Heart left ventricle (tissue), 16 donors: ENCODE data around the gene MBP. TPM values are rescaled to one million over a fixed set of nuclear protein-coding genes. Genes with fewer than 3 reads are reported as not detected.

Experiments
- ATAC-seq, 4 donors: fragments of 200-7000 bp; cut with Tn5 transposase; one replicate each; pipeline ENCODE4 v1.9.1; 2020 to 2022; ENCODE audit warnings: moderate library complexity in 4 of 4, mild to moderate bottlenecking in 3 of 4, moderate number of reproducible peaks in 1 of 4
- DNase-seq, 5 donors: peaks; one replicate each; pipeline ENCODE4 v3.0.0-alpha.2; 2020
- H3K27ac ChIP-seq, 12 donors: fragments of 200-600 bp; sonication (generic) in 4 of 12; one replicate each; pipeline versions ENCODE4 v1.5.0 to v1.8.0; 2016 to 2022; ENCODE audit warnings: mild to moderate bottlenecking in 2 of 12
- H3K27me3 ChIP-seq, 9 donors: fragments of 200-600 bp; sonication (generic) in 2 of 9; one replicate each; pipeline versions ENCODE4 v1.5.1 to v1.8.0; 2016 to 2022; ENCODE audit warnings: mild to moderate bottlenecking in 3 of 9
- H3K36me3 ChIP-seq, 9 donors: fragments of 200-600 bp; sonication (generic) in 2 of 9; one replicate each; pipeline versions ENCODE4 v1.5.0 to v1.8.0; 2018 to 2022; ENCODE audit warnings: mild to moderate bottlenecking in 2 of 9
- H3K4me1 ChIP-seq, 12 donors: fragments of 200-600 bp; sonication (generic) in 4 of 12; one replicate each; pipeline versions ENCODE4 v1.5.0 to v1.8.0; 2016 to 2022; ENCODE audit warnings: mild to moderate bottlenecking in 3 of 12
- H3K4me3 ChIP-seq, 12 donors: fragments of 200-600 bp; sonication (generic) in 4 of 12; one replicate each; pipeline versions ENCODE4 v1.5.0 to v1.8.0; 2017 to 2022; ENCODE audit warnings: mild to moderate bottlenecking in 9 of 12, moderate library complexity in 4 of 12
- H3K9me3 ChIP-seq, 12 donors: fragments of 200-600 bp; sonication (generic) in 4 of 12; one replicate each; pipeline versions ENCODE4 v1.5.0 to v1.8.0; 2016 to 2022; ENCODE audit warnings: mild to moderate bottlenecking in 1 of 12
- CTCF ChIP-seq, 12 donors: fragments of 200-600 bp; sonication (generic) in 4 of 12; IDR thresholded peaks; one replicate each; pipeline versions ENCODE4 v1.5.0 to v1.8.0; 2018 to 2022; ENCODE audit warnings: antibody characterized with exemption in 12 of 12, mild to moderate bottlenecking in 5 of 12
- POLR2A ChIP-seq, 2 donors: fragments of 450-650 bp; IDR thresholded peaks; one replicate each; pipeline ENCODE4 v1.6.1; 2017; ENCODE audit warnings: antibody characterized with exemption in 2 of 2, mild to moderate bottlenecking in 2 of 2, moderate library complexity in 2 of 2
- WGBS, 4 donors: extraction: QIAGEN DNeasy Blood & Tissue Kit in 2 of 4; methylation state at CpG; one replicate each; pipeline versions ENCODE4 v1.1.5 to v1.1.7; 2013 to 2018; 5-methylcytosine and 5-hydroxymethylcytosine counted together
- intact Hi-C, 10 donors: fragments of 100-400 bp; cut with DNase I; formaldehyde crosslinking; loops; one replicate each; pipeline versions ENCODE4 v1.11.1 to v1.14.2; 2022
- polyA plus RNA-seq, 2 donors: library from polyadenylated mRNA; stranded (reverse); fragments of 200-250 nt; gene quantifications; one replicate each; pipeline ENCODE4 v1.2.3, GENCODE V29; 2013
- total RNA-seq, 9 donors: library from RNA; depleted of rRNA in 2 of 9; stranded (reverse); fragments of >200 nt in 2 of 9; fragmentation: NEBNext Ultra II Directional in 3 of 9; extraction: Animal tissue kit (Norgen Biotek cat#: 25700) in 3 of 9; gene quantifications; one replicate each; pipeline versions ENCODE4 v1.1.0 to v1.2.4, GENCODE V29; 2016 to 2023
- donor health status: ischemic (EF 13 %, LVEDD 7.1; RV severe dilation, severe dysfunction).
- donor health status: healthy with polysubstance abuse.
- donor health status: DM: no; HTN: yes; CAD: no.
- donor health status: DM: no; HTN: no; CAD: no.
- donor health status: ischemic (EF 25% LVEDD 6.9; RV normal size, moderate dysfunction).
- donor health status: ischemic (EF 25% LVEDD 5.7; RV mildly dilated, moderate dysfunction).
- donor health status: healthy.
- donor health status: DM: yes; HTN: yes; CAD: no.
- donor health status: ischemic (EF 35%, LVEDD 5.7; RV mildly dilated, moderate dysfunction).
- donor health status: nonischemic (EF 11% LVEDD 7.7; RV severe dilation, severe dysfunction).
- donor health status: DM: yes; HTN: yes; CAD: no.
- donor health status: PGD.
- donor health status: ischemic (EF 29% LVEDD 5.4; RV normal size, mild dysfunction).
- donor health status: nonischemic (EF 23%, LVEDD 6.1; RV moderate dilation, normal function).

MBP gene
- total and polyA plus RNA-seq, 11 donors: 7.7 to 93.0 (median 31.8) TPM

GRCh38 chr18:77106331-77106730 is 26.3 kb downstream of the MBP start:
- Histone ChIP-seq H3K9me3 (no peaks in the 10 kb centered on the region), H3K4me1 (peaks cover 0 to 100% (median 45%) of the 10 kb centered on the region in 12 donors), H3K27ac (peak overlapping the region in 9 of 12 donors; percentile 9 to 95 (median 81)), H3K27me3 (no peaks in the 10 kb centered on the region), H3K36me3 (peaks cover 0 to 14% (median 0%) of the 10 kb centered on the region in 9 donors), H3K4me3 (no peak overlapping the region)
- ATAC-seq: no peak
- WGBS, 4 donors: 66 to 71% (median 69%) methylated on average over 12 to 15 of the region's 15 CpGs
- DNase-seq: no peak
- TF ChIP-seq POLR2A (IDR thresholded peaks at IDR 0.05) (no peak), CTCF (IDR thresholded peaks at IDR 0.05) (no peak)
- intact Hi-C loops: loop anchor here in 1 of 10 donors (5.0 kb wide), 1 partner anchor 49 kb away; no protein-coding TSS in a partner anchor

GRCh38 chr18:77105680-77106079 is 26.9 kb downstream of the MBP start:
- Histone ChIP-seq H3K4me1 (peaks cover 0 to 100% (median 51%) of the 10 kb centered on the region in 12 donors), H3K27ac (peak overlapping the region in 4 of 12 donors; percentile 79 to 95 (median 86)), H3K9me3 (no peaks in the 10 kb centered on the region), H3K36me3 (peaks cover 0 to 14% (median 0%) of the 10 kb centered on the region in 9 donors), H3K4me3 (no peak overlapping the region), H3K27me3 (no peaks in the 10 kb centered on the region)
- intact Hi-C loops: loop anchor here in 1 of 10 donors (5.0 kb wide), 1 partner anchor 48 kb away; no protein-coding TSS in a partner anchor
- DNase-seq (no peak), ATAC-seq (no peak)
- WGBS, 4 donors: 80 to 90% (median 87%) methylated on average over 3 of the region's 3 CpGs
- TF ChIP-seq CTCF (IDR thresholded peaks at IDR 0.05) (no peak), POLR2A (IDR thresholded peaks at IDR 0.05) (no peak)

- intact Hi-C loops: loop anchor here in 1 of 10 donors (5.0 kb wide), 1 partner anchor 48 kb away; no protein-coding TSS in a partner anchor
- H3K27ac ChIP-seq: peak overlapping the region in 8 of 12 donors; percentile 47 to 95 (median 81)
- no peak for TF ChIP-seq CTCF (IDR thresholded peaks at IDR 0.05)
- no peak for TF ChIP-seq POLR2A (IDR thresholded peaks at IDR 0.05)
- H3K27me3 ChIP-seq: no peaks in the 10 kb centered on the region
- H3K36me3 ChIP-seq: peaks cover 0 to 14% (median 0%) of the 10 kb centered on the region in 9 donors
- WGBS, 4 donors: 81 to 92% (median 85%) methylated on average over 10 of the region's 10 CpGs
- H3K9me3 ChIP-seq: no peaks in the 10 kb centered on the region
- DNase-seq (no peak), ATAC-seq (no peak)
- H3K4me3 ChIP-seq: peak overlapping the region in 1 of 12 donors; percentile 5
- H3K4me1 ChIP-seq: peaks cover 0 to 99% (median 55%) of the 10 kb centered on the region in 12 donors
Measured at GRCh38 chr18:77105028-77105427, 27.6 kb downstream of the MBP start.

- ATAC-seq: peak in 1 of 4 donors; percentile 23
- 48 to 66% (median 61%) methylated on average over 11 of the region's 11 CpGs for WGBS, 4 donors
- Histone ChIP-seq H3K4me3 (no peak overlapping the region), H3K27ac (peak overlapping the region in 11 of 12 donors; percentile 43 to 95 (median 72)), H3K9me3 (no peaks in the 10 kb centered on the region), H3K36me3 (peaks cover 0 to 14% (median 0%) of the 10 kb centered on the region in 9 donors), H3K27me3 (no peaks in the 10 kb centered on the region), H3K4me1 (peaks cover 0 to 99% (median 60%) of the 10 kb centered on the region in 12 donors)
- no peak for DNase-seq
- intact Hi-C loops: no loop called here
- TF ChIP-seq CTCF (IDR thresholded peaks at IDR 0.05) (no peak), POLR2A (IDR thresholded peaks at IDR 0.05) (no peak)
Measured at GRCh38 chr18:77103991-77104531, 28.5 kb downstream of the MBP start.
